HepG2 (cell line): ENCODE results near the gene RNASE7. TPM values are rescaled to one million over a fixed set of nuclear protein-coding genes. Genes with fewer than 3 reads are reported as not detected.
A peak's percentile ranks its signal among the peaks of the same experiment; 100 is the strongest.

Source experiments
- ARID4A ChIP-seq: sonication (generic); formaldehyde crosslinking; IDR thresholded peaks from 2 replicates; pipeline ENCODE4 v1.5.0; 2020; ENCODE audit warnings: mild to moderate bottlenecking, missing genetic modification reagents, borderline replicate concordance
- ATF7 ChIP-seq, 2 experiments: fragments of 450-650 bp in 1 of 2; sonication (generic) in 1 of 2; formaldehyde crosslinking in 1 of 2; IDR thresholded peaks; 2 replicates each; pipeline versions ENCODE4 v1.4.0 to v1.6.1; 2016 to 2020; ENCODE audit warnings: antibody characterized with exemption in 1 of 2, mild to moderate bottlenecking in 1 of 2, missing genetic modification reagents in 1 of 2
- HDAC2 ChIP-seq: sonication (generic); formaldehyde crosslinking; IDR thresholded peaks from 2 replicates; pipeline ENCODE4 v1.4.0; 2020; ENCODE audit warnings: missing genetic modification reagents
- HES4 ChIP-seq: sonication (generic); formaldehyde crosslinking; IDR thresholded peaks from 2 replicates; pipeline ENCODE4 v1.9.0; 2021; ENCODE audit warnings: mild to moderate bottlenecking, missing genetic modification reagents, borderline replicate concordance
- LRRFIP1 ChIP-seq: sonication (generic); formaldehyde crosslinking; conservative IDR thresholded peaks from 2 replicates; pipeline ENCODE4 v1.4.0; 2020; ENCODE audit warnings: missing genetic modification reagents
- PRMT3 ChIP-seq: sonication (generic); formaldehyde crosslinking; IDR thresholded peaks from 2 replicates; pipeline ENCODE4 v1.8.1; 2022; ENCODE audit warnings: low read depth, mild to moderate bottlenecking, moderate library complexity, missing genetic modification reagents, borderline replicate concordance
- PRPF4 ChIP-seq: fragments of 200-400 bp; formaldehyde crosslinking; IDR thresholded peaks from 2 replicates; pipeline ENCODE4 v1.6.1; 2016; ENCODE audit warnings: low read length, low read depth; ENCODE audit not compliant: poor library complexity, severe bottlenecking
- SNAPC4 ChIP-seq: sonication (generic); formaldehyde crosslinking; IDR thresholded peaks from 2 replicates; pipeline ENCODE4 v1.4.0; 2020; ENCODE audit warnings: mild to moderate bottlenecking, missing genetic modification reagents
- ZBTB7A ChIP-seq: sonication (generic); formaldehyde crosslinking; IDR thresholded peaks from 2 replicates; pipeline ENCODE4 v1.8.0; 2022; ENCODE audit warnings: mild to moderate bottlenecking, missing genetic modification reagents
- ZFX ChIP-seq: sonication (generic); formaldehyde crosslinking; IDR thresholded peaks from 2 replicates; pipeline ENCODE4 v1.4.0; 2020; ENCODE audit warnings: mild to moderate bottlenecking, low read depth, missing genetic modification reagents, moderate library complexity
- ZNF235 ChIP-seq: sonication (generic); formaldehyde crosslinking; IDR thresholded peaks from 2 replicates; pipeline ENCODE4 v1.8.1; 2023; ENCODE audit warnings: mild to moderate bottlenecking, missing genetic modification reagents, borderline replicate concordance
- ZNF333 ChIP-seq: sonication (generic); formaldehyde crosslinking; IDR thresholded peaks from 2 replicates; pipeline ENCODE4 v1.4.0; 2020; ENCODE audit warnings: mild to moderate bottlenecking, missing genetic modification reagents, borderline replicate concordance
- ZNF619 ChIP-seq: sonication (generic); formaldehyde crosslinking; IDR thresholded peaks from 2 replicates; pipeline ENCODE4 v1.4.0; 2020; ENCODE audit warnings: mild to moderate bottlenecking, missing genetic modification reagents
- ZNF761 ChIP-seq: sonication (generic); formaldehyde crosslinking; conservative IDR thresholded peaks from 2 replicates; pipeline ENCODE4 v1.4.0; 2020; ENCODE audit warnings: mild to moderate bottlenecking, missing genetic modification reagents
- ZNF83 ChIP-seq: sonication (generic); formaldehyde crosslinking; IDR thresholded peaks from 2 replicates; pipeline ENCODE4 v1.4.0; 2020; ENCODE audit warnings: missing genetic modification reagents, mild to moderate bottlenecking, borderline replicate concordance
- polyA plus RNA-seq, 8 experiments: library from polyadenylated mRNA; depleted of rRNA in 3 of 8; stranded (reverse) in 7 of 8; unstranded in 1 of 8; fragments of >200 nt; fragmentation: Illumina TruSeq in 4 of 8; extraction: Trizol in 4 of 8; gene quantifications; 2 replicates each; pipeline versions ENCODE4 v1.2.1 to v1.2.3, GENCODE V29; 2011 to 2016; ENCODE audit warnings: low read depth in 4 of 8, missing spikeins in 1 of 8, mixed read lengths in 1 of 8; ENCODE audit not compliant: insufficient read depth in 1 of 8
- total RNA-seq, 5 experiments: library from RNA; depleted of rRNA; stranded (reverse); fragments of >200 nt; fragmentation: Illumina TruSeq; extraction: Trizol; gene quantifications; 2 replicates each; pipeline ENCODE4 v1.2.3, GENCODE V29; 2016; ENCODE audit warnings: low read depth in 1 of 5
- TF ChIP-seq, protein P1 (sequence below): IDR thresholded peaks from 2 replicates; pipeline ENCODE4 v1.6.1; 2016; ENCODE audit warnings: mild to moderate bottlenecking, missing biosample characterization, missing genetic modification reagents

The RNASE7 gene
- total and polyA plus RNA-seq, 2 of the 13 experiments (the other 11 are each of a cell fraction or from before 2014, with no cell fraction given) = 0.04 TPM; not detected in 1

DNA sequence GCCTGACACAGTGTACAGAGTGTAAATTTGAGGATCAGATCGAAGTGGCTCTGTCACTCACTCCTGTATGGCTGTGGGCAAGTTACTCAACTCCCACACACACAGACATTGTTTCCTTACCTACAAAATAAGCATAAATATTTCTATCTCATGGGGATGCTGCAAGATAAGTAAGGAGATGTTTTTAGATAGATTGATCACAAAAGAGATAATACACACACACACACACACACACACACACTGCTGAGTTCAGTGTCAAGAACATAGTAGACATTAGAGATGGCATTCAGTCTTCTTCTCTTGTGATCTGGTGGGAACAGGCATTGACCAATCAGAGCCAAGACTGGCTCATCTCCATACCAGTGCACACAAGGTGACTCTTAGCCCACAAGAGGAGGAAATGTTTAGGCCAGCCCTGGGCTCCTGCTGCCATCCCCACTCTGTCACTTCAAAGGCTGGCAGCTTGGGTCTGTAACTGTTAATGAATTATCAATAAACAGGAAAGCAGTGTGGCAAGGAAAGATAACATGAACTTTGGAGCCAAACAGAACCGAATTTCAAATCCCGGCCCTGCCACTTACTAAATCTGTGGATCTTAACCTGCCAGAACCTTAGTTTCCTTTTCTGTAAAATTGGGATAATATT, 12.1 kb downstream of the RNASE7 start (continued):
- TF ChIP-seq LRRFIP1 (CRISPR knock-in tag) (no peak), ZNF235 (CRISPR knock-in tag) (no peak), HDAC2 (peak; percentile 96), ZNF333 (no peak), PRMT3 (CRISPR knock-in tag) (peak; percentile 57; the same call in 1 of the 2 replicates), ZNF619 (CRISPR knock-in tag) (0 out of 2 replicates have a peak, but pooled peaks have one; percentile 2), ZNF761 (CRISPR knock-in tag) (peak; percentile 62; the same call in 1 of the 2 replicates), ATF7 (IDR thresholded peaks at IDR 0.05) (no peak), ATF7 (CRISPR knock-in tag; IDR thresholded peaks at IDR 0.05) (no peak; the same call in 1 of the 2 replicates), PRPF4 (no peak), HES4 (CRISPR knock-in tag) (no peak), ZFX (peak; percentile 78), ZBTB7A (CRISPR knock-in tag) (no peak), SNAPC4 (CRISPR knock-in tag) (no peak), ARID4A (peak; percentile 59; the same call in 1 of the 2 replicates), ZNF83 (no peak)
- TF ChIP-seq, protein P1, sequence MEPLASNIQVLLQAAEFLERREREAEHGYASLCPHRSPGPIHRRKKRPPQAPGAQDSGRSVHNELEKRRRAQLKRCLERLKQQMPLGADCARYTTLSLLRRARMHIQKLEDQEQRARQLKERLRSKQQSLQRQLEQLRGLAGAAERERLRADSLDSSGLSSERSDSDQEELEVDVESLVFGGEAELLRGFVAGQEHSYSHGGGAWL (CRISPR knock-in tag) = 0 out of 2 replicates have a peak, but pooled peaks have one; percentile 38
